ENCODE results near the gene PTPRN.

The PTPRN gene

GRCh38 chr2:219245148-219245898, 63.9 kb downstream of the PTPRN start, which contains the start of the genes GLB1L and STK16:
GLB1L (minus strand) TSS chr2:219245444; CDS start chr2:219243573, 1,871 bp downstream.
STK16 (plus strand) TSS chr2:219245479; CDS start chr2:219246000, 521 bp downstream.
- peak; percentile 84 for DNase-seq (ENCODE audit: low read depth)

- no peak for DNase-seq (ENCODE audit: low read depth)
Measured at GRCh38 chr2:219244789-219245147, 64.4 kb downstream of the PTPRN start.

GRCh38 chr2:219243291-219243761, 65.9 kb downstream of the PTPRN start:
- no peak for DNase-seq (ENCODE audit: low read depth)

Measured in stimulated activated CD8-positive, alpha-beta memory T cell treated with anti-CD3 and anti-CD28 coated beads, Interleukin-12 subunit alpha, Interleukin-12 subunit beta, amount 100 ng/mL, for 4 hours (primary cell).